Prostate gland (tissue), 2 donors: ENCODE data around the gene ERCC4. TPM values are rescaled to one million over a fixed set of nuclear protein-coding genes. Genes with fewer than 3 reads are reported as not detected.

Experiments
- DNase-seq: peaks from one replicate; pipeline ENCODE4 v3.0.0-alpha.2; 2019; ENCODE audit warnings: low spot score
- H3K27ac ChIP-seq, 2 donors: fragments of 200-600 bp; sonication (generic); 2 replicates each; pipeline ENCODE4 v1.5.1; 2017 to 2019
- H3K27me3 ChIP-seq: fragments of 200-600 bp; sonication (generic); replicated peaks from 2 replicates; pipeline ENCODE4 v1.5.1; 2019; ENCODE audit not compliant: insufficient read depth
- H3K36me3 ChIP-seq, 2 donors: fragments of 200-600 bp; sonication (generic); 1 replicate in 1 of 2; 2 replicates in 1 of 2; pipeline versions ENCODE4 v1.5.1 to v1.8.1; 2017 to 2019
- H3K4me1 ChIP-seq: fragments of 200-600 bp; sonication (generic); replicated peaks from 2 replicates; pipeline ENCODE4 v1.5.1; 2019
- H3K4me3 ChIP-seq, 2 donors: fragments of 200-600 bp; sonication (generic); 2 replicates each; pipeline ENCODE4 v1.5.1; 2017 to 2019
- H3K9me3 ChIP-seq: fragments of 200-600 bp; sonication (generic); 2 replicates; pipeline ENCODE4 v1.5.1; 2017
- POLR2A ChIP-seq: fragments of 450-650 bp; IDR thresholded peaks from one replicate; pipeline ENCODE4 v1.6.1; 2016; ENCODE audit warnings: antibody characterized with exemption, mild to moderate bottlenecking
- POLR2AphosphoS5 ChIP-seq: sonication (generic); formaldehyde crosslinking; IDR thresholded peaks from one replicate; pipeline ENCODE4 v1.6.1; 2017; ENCODE audit warnings: antibody characterized with exemption
- WGBS: methylation state at CpG from one replicate; pipeline ENCODE4 v1.1.5; 2018; 5-methylcytosine and 5-hydroxymethylcytosine counted together
- intact Hi-C: fragments of 100-400 bp; cut with DNase I; formaldehyde crosslinking; loops from one replicate; pipeline ENCODE4 v1.14.2; 2022
- total RNA-seq, 2 donors: library from RNA; depleted of rRNA; stranded (reverse); fragments of >200 nt; gene quantifications; one replicate each; pipeline ENCODE4 v1.1.0, GENCODE V29; 2016
- TF ChIP-seq, protein P1 (sequence below), 4 experiments: fragments of 200-600 bp in 2 of 4; fragments of 450-650 bp in 2 of 4; sonication (generic) in 2 of 4; IDR thresholded peaks; 1 replicate in 3 of 4; 2 replicates in 1 of 4; pipeline ENCODE4 v1.5.1; 2016 to 2019; ENCODE audit warnings: antibody characterized with exemption in 4 of 4, mild to moderate bottlenecking in 2 of 4, moderate library complexity in 2 of 4

Gene ERCC4
- total RNA-seq, 2 donors from 2014 or later, result 7.6 to 13.3 TPM

DNA sequence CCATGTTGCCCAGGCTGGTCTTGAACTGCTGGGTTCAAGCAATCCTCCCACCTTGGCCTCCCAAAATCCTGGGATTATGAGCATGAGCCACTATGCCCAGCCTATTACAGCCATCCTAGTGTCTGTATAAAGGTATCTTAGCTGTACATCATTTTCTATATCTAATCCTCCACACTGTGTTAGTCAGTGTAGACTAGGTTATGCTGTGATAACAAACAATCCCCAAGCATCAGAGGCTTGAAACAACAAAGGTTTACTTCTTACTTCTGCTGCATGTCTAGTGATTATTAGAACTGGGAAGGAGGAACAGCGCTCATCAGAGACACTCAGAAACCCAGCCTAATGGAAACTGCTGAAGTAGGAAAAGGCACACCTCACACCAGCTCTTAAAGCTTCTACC, 68.1 kb downstream of the ERCC4 start:
- TF ChIP-seq, protein P1, sequence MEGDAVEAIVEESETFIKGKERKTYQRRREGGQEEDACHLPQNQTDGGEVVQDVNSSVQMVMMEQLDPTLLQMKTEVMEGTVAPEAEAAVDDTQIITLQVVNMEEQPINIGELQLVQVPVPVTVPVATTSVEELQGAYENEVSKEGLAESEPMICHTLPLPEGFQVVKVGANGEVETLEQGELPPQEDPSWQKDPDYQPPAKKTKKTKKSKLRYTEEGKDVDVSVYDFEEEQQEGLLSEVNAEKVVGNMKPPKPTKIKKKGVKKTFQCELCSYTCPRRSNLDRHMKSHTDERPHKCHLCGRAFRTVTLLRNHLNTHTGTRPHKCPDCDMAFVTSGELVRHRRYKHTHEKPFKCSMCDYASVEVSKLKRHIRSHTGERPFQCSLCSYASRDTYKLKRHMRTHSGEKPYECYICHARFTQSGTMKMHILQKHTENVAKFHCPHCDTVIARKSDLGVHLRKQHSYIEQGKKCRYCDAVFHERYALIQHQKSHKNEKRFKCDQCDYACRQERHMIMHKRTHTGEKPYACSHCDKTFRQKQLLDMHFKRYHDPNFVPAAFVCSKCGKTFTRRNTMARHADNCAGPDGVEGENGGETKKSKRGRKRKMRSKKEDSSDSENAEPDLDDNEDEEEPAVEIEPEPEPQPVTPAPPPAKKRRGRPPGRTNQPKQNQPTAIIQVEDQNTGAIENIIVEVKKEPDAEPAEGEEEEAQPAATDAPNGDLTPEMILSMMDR (IDR thresholded peaks at IDR 0.05), result no peak
- no peak for TF ChIP-seq POLR2AphosphoS5
- TF ChIP-seq POLR2A, result no peak

DNA sequence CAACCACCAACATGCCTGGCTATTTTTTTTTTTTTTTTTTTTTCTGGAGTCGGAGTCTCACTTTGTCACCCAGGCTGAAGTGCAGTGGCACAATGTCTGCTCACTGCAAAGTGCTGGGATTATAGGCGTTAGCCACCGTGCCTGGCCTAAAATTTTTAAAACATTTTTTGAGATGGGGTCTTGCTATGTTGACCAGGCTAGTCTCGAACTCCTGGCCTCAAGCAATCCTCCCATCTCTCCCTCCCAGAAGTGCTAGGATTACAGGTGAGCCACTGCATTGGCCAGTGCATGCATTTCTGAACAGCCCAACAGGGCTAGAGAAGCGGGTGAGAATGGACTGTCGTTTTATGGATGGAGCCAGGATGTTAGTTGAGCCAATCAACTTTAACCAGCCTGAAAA, 72.4 kb downstream of the ERCC4 start:
- no peaks in the 10 kb centered on the region for H3K9me3 ChIP-seq
- intact Hi-C loops, result no loop called here
- H3K27ac ChIP-seq, result no peak overlapping the region
- no peaks in the 10 kb centered on the region for H3K4me1 ChIP-seq
- H3K4me3 ChIP-seq, result no peak overlapping the region
- DNase-seq, result no peak
- WGBS, result 89% methylated on average over 6 of the region's 6 CpGs
- no peaks in the 10 kb centered on the region for H3K27me3 ChIP-seq
- no peak for TF ChIP-seq POLR2AphosphoS5
- TF ChIP-seq, protein P1 (IDR thresholded peaks at IDR 0.05), result no peak
- TF ChIP-seq POLR2A, result no peak
- H3K36me3 ChIP-seq, result no peaks in the 10 kb centered on the region

More for the DNA sequence above, 68.1 kb downstream of the ERCC4 start:
- Histone ChIP-seq H3K27me3 (no peaks in the 10 kb centered on the region), H3K4me3 (no peak overlapping the region), H3K4me1 (no peaks in the 10 kb centered on the region), H3K9me3 (no peaks in the 10 kb centered on the region), H3K36me3 (no peaks in the 10 kb centered on the region), H3K27ac (no peak overlapping the region)
- 100% methylated on average over 1 of the region's 1 CpG for WGBS
- intact Hi-C loops, result no loop called here
- no peak for DNase-seq

DNA sequence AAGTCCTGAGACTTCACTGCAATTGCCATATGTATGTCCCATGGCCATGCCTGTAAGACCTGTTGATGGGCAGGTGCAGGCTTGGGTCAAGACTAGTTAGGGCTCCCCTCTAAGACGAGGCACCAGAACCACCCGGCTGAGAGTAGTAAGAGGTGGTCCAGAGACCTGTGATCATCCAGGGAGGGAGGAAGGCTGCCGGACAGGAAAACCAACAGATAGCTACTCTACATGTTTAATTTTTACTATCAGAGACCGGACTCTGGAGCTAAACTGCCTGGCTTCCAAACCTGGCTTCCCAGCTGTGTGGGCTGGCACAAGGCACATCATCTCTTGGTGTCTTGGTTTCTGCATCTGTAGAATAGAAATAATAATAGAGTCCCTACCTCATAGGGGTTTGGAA, 73.0 kb downstream of the ERCC4 start:
- no peaks in the 10 kb centered on the region for H3K36me3 ChIP-seq
- WGBS, result 93% methylated on average over 4 of the region's 4 CpGs
- no peaks in the 10 kb centered on the region for H3K4me1 ChIP-seq
- intact Hi-C loops, result no loop called here
- no peak overlapping the region for H3K27ac ChIP-seq
- no peaks in the 10 kb centered on the region for H3K9me3 ChIP-seq
- no peaks in the 10 kb centered on the region for H3K27me3 ChIP-seq
- no peak for DNase-seq
- H3K4me3 ChIP-seq, result no peak overlapping the region
- TF ChIP-seq, protein P1 (IDR thresholded peaks at IDR 0.05), result no peak
- TF ChIP-seq POLR2A (no peak), POLR2AphosphoS5 (no peak)

DNA sequence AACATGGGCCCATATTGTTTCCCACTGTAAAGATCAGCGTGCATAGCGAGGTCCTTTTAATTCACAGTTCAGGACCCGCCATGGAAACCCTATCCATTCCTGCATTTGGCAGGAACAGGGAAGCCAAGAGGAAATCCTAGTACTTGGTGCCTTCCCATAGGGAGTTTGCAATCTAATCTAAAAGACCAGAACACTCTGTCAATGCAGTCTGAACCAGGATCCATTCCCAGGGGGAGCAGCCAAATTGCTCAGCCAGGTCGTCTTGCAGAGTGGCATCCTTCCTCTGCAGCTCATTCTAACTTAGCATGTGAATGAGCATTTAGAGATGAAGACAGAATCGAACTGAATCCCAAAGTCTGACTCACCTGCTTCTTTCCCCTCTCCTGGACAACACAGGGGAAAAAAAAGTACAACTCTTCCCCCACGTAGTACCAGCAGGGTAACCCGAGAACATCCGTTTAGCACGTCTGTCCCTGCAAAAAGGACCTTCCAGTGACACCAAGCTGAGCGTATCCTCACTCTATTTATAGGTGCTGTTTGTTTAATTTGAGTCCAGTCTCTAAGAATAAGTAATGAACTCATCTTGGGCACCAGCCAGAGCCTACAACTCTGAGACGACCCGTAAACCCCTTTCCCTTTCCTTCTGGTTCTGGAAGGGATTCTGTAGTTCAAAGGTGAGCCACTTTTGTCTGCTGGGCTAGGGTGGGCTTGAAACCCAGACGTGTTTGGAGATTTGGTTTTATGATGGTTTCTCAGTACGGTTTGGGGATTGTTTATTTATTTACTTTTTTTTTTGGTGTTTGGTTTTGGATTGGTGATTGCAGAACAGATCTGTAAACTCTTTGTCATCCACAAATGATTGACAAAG, 74.5 kb downstream of the ERCC4 start:
- Histone ChIP-seq H3K27ac (no peak overlapping the region), H3K4me3 (no peak overlapping the region), H3K36me3 (no peaks in the 10 kb centered on the region), H3K27me3 (no peaks in the 10 kb centered on the region), H3K9me3 (no peaks in the 10 kb centered on the region), H3K4me1 (no peaks in the 10 kb centered on the region)
- no peak for TF ChIP-seq POLR2A
- TF ChIP-seq POLR2AphosphoS5, result no peak
- TF ChIP-seq, protein P1 (IDR thresholded peaks at IDR 0.05), result no peak
- 35% methylated on average over 14 of the region's 14 CpGs for WGBS
- intact Hi-C loops, result no loop called here
- DNase-seq, result no peak

DNA sequence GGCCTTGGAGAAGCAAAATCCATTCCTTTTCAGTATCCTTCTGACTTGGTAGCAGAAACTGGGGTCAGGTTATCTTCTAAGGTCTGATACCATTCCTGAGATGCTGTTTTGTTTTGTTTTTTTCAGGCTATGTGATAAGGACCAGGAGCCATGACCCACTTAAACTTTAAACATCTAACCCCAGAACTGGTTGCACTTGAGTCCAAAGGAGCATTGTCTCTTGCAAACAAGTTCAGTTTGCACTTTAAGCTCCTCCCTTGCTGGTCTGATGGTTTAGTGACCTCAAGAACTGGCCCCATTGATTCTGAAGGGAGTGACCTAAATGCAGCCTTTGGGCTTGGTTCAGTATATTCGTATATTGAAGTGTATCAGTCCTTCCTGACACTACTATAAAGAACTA, 75.2 kb downstream of the ERCC4 start:
- Histone ChIP-seq H3K4me3 (no peak overlapping the region), H3K4me1 (no peaks in the 10 kb centered on the region), H3K27ac (no peak overlapping the region), H3K9me3 (no peaks in the 10 kb centered on the region), H3K27me3 (no peaks in the 10 kb centered on the region), H3K36me3 (no peaks in the 10 kb centered on the region)
- DNase-seq, result no peak
- 88% methylated on average over 1 of the region's 1 CpG for WGBS
- intact Hi-C loops, result no loop called here
- TF ChIP-seq POLR2A (no peak), POLR2AphosphoS5 (no peak)
- TF ChIP-seq, protein P1 (IDR thresholded peaks at IDR 0.05), result no peak
